GM19463 (cell line): ENCODE measurements around the gene LLCFC1.

Experiments
- ATAC-seq: cut with Tn5 transposase; IDR thresholded peaks from one replicate; pipeline ENCODE4 v1.9.1; 2021; ENCODE audit warnings: mild to moderate bottlenecking, moderate library complexity; ENCODE audit not compliant: unreplicated experiment

Gene LLCFC1

GRCh38 chr7:142910031-142910433, 29.3 kb upstream of the LLCFC1 start:
- ATAC-seq: no peak

DNA sequence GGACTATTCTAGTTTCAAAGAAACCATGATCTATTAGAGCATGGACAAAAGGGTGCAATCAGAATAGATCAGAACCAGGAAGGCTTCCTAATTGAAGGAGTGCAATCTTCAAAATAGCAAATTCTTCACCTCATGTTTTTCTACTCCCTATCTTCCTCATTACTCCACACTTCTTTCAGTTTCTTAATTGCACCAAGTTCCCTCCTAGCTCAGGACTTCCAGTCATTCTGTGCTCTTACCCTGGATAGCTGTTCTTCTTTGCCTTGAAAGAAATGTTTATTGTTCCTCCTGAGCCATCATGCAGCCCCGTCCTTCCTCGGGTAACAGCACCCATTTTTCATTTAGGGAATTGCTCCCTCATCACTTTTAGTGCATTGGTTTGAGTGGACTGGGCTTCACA, 28.8 kb upstream of the LLCFC1 start:
- ATAC-seq: no peak

GRCh38 chr7:142913051-142913450, 26.2 kb upstream of the LLCFC1 start:
- ATAC-seq: no peak

DNA sequence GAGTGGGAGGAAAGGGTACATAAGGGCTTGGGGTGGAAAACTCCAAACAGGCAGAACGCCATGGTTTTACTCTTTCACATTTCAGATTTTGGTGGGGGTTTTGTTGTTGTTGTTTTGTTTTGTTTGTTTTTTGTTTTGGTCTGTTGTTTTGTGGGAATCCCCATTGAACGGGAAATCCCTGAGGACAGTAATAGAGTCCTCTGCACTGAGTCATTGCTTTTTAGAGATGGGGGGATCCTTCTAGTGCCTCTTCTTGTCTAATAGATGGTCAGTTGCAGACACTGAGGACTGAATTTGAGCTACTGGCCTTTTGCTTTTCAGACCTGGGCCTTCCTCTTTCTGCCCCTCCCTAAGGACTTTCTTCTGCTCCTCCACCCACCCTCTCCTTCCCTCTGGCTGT, 25.7 kb upstream of the LLCFC1 start:
- ATAC-seq: no peak

GRCh38 chr7:142914121-142914520, 25.2 kb upstream of the LLCFC1 start:
- ATAC-seq: no peak

DNA sequence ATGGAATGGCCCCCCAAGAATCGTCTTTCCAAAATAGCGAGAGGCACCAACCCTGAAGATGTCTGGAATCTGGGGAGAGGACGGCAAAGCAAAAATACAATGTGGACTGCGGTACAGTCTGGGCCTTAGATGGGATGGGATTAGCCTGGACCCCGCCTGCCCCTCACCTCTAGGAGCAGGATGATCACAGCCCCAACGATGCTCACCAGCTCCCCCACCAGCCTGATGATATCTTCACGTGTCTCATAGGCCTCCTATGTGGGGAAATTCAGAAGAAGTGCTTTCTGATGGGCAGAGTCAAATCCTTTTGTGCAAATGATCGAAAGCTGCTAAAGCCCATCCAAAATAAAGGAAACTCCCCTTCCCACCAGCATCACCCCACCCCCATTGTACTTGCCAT, 24.0 kb upstream of the LLCFC1 start:
- no peak for ATAC-seq

DNA sequence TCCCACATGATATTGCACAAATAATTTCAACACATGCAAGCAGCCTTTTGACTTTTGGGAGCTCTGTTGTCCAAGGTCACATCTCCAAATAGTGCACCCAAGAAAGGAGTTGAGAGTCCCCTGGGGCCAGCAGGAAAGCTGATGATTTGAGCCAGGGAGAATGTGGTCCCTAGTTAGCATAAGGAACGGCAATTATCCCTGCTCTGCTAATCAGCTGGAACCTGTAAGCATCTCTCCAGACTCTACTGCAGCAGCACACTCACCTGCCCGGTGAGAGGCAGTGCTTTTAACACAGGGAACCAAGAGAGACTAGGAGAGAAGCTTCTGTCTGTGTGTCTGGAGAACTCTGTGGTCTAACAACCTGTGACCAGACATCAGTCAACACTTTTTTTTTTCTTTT, 22.8 kb upstream of the LLCFC1 start:
- no peak for ATAC-seq

DNA sequence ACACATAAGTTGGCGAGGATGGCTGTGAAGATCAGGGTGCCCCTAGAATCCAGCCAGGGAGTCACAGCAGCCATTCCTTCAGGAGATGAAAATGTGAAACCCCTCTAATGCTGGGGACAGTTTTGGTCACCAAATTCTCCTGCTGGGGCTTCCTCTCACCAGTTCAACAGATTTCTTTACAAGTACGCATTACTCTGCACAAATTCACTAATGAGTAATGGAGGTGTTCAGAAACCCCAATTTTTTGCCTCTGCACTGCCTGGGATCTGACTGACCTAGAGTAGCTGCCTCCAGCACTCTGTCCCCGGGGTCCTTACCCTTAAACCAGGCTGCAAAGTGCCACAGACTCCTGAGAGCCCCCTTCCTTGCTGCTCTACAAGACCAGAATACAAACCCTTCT, 21.8 kb upstream of the LLCFC1 start:
- no peak for ATAC-seq

DNA sequence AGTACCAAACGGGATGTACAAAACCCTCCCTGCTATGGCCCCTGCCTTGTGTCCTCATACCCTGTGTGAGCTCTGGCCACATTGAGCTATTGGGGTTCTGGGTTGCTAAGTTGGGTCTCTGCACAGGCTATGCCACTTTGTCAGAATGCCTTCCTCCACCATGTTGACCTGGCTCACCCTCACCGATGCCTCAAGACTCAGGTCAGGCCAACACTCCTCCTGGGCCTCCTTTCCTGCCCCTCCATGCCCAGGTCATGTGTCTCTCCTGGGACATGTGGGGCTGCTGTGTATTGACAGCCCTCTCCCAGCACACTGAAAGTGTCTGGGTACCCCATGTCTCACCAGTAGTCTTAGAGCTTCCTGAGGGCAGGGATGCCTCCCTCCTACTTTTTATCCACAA, 20.4 kb upstream of the LLCFC1 start:
- ATAC-seq: no peak

DNA sequence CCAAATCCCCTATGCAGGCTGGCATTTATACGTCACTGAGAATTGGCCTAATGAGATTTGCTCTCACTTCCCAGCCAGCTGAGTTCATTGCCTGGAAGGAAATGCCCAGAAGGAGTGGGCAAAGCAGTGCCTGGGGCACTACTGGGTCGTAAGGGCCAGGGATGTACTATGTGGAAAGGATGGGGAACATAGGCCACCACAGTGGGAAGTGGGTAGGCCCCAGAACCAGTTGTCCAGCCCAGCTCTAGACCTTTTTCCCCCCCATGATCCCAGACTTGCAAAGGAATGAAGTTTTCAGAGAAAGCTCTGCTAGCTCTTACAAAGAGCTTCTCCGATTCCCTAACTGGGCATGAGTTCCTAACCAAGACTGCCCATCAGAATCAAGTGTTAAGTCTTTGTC, 19.6 kb upstream of the LLCFC1 start:
- no peak for ATAC-seq

DNA sequence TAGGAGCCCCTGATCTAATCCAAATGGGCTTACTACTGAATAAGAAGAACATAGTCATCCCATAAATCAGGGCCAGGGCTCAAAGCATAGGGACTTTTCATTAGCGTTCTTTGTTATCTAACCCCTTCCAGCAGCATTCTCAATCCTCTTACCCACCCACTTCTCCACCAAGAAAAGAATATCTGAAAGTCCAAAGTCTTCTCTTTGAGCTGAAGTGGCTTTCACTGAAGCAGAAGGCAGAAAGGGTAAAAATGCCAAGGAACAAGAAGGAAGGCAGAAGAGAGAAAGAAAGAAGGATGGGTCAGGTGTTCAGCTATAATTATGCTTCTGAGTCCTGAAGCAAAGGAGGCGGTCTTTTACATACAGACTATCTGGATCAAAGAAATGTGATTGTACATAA, 15.9 kb upstream of the LLCFC1 start:
- ATAC-seq: no peak

GRCh38 chr7:142925413-142925812, 13.9 kb upstream of the LLCFC1 start:
- no peak for ATAC-seq

DNA sequence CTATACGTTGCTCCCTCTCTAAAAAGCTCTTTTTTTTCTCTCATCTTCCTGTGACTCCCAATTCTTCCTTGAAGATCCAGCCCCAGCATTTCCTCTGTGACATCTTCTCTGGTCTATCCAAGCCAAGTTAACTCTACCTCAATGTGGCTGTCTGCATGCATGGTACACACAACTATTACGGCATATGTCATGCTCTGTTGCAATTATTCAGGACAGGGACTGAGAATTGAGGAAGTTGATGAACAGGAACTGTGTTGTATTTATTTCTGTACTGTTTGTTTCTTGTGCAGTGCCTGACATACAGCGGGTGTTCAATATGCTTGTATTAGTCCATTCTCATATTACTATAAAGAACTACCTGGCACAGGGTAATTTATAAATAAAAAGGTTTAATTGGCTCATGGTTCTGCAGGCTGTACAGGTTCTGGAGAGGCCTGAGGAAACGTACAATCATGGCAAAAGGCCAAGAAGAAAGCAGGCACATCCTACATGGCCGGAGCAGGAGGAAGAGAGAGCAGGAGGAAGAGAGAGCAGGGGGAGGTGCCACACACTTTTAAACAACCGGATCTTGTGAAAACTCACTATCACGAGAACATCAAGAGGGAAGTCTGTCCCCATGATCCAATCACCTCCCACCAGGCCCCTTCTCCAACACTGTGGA, 12.1 kb upstream of the LLCFC1 start:
- no peak for ATAC-seq

DNA sequence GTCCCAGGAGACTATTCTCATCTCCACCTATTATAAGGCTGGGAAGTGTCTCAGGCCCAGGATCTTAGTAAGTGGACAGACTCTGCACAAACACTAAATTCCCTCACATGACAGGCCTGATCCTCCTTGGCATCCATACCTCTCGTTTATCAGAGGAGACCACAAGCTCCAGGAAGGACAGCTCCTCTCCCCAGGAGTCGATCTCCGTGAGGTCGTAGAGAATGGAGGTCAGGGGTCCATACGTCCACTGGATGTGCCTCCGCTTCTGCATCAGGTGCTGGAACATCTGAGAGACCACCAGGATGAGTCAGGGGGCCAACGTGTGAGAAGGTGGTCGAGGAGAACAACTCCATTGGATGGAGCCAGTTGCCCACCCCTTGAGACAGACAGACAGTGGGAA, 11.3 kb upstream of the LLCFC1 start:
- no peak for ATAC-seq

GRCh38 chr7:142930126-142930730, 9.1 kb upstream of the LLCFC1 start:
- no peak for ATAC-seq

- no peak for ATAC-seq
Measured at GRCh38 chr7:142932386-142933091, 6.7 kb upstream of the LLCFC1 start.

DNA sequence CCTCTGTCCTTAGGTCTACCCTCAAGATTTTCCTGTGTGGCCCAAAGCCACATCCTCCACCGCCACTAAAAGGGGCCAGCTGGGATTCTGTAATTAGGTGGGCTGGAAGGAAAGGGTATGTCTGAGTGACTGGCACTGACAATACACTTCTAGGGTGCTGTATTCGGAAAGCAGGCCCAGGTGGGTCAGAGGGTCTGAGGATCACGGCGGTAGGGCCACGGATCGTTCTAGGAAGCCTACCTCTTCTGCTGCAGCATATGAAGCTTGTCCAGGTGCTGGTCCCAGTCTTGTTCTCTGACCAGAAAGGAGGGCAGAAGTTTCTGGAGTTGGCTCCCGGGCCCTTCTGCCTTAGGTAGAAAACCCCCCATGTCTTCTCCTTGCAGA, 6.2 kb upstream of the LLCFC1 start:
- no peak for ATAC-seq

- no peak for ATAC-seq
Measured at GRCh38 chr7:142933624-142934023, 5.7 kb upstream of the LLCFC1 start, which contains the start of gene TRPV5. Gene TRPV5 (minus strand): TSS chr7:142933746. CDS start chr7:142933459, 287 bp downstream.

- no peak for ATAC-seq
Measured at GRCh38 chr7:142934056-142934455, 5.2 kb upstream of the LLCFC1 start.

DNA sequence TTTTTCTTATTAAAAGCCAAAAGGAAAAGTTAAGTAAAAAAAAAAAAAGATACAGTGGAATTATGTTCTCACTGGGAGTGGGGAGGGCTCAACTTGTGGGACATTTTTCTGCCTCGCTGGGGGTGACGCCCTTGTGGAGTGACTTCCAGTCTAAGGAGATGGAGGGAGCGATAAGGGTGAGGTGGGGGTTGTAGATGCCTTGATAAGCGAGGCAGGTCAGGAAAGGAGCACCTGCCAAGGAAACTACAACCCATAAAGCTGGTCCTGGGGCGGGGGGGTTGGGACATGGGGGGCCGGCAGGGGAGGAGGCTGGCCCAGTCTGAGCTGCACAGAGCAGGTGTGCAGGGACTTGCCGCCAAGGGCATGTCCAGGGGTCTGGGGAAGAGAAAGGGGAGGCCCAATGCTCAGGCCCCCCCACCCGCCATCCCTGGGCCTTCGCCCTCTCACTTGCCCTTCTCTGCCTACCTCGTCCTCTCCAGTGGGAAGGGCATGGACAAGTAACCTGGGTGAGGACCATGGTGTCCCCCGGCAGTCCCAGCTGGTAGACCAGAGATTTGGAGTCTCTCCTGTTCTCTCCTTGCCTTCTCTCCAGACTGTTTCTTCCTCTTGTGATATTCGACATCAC, 3.2 kb upstream of the LLCFC1 start:
- no peak for ATAC-seq

GRCh38 chr7:142938611-142939010, 673 bp upstream of the LLCFC1 start:
- ATAC-seq: no peak

DNA sequence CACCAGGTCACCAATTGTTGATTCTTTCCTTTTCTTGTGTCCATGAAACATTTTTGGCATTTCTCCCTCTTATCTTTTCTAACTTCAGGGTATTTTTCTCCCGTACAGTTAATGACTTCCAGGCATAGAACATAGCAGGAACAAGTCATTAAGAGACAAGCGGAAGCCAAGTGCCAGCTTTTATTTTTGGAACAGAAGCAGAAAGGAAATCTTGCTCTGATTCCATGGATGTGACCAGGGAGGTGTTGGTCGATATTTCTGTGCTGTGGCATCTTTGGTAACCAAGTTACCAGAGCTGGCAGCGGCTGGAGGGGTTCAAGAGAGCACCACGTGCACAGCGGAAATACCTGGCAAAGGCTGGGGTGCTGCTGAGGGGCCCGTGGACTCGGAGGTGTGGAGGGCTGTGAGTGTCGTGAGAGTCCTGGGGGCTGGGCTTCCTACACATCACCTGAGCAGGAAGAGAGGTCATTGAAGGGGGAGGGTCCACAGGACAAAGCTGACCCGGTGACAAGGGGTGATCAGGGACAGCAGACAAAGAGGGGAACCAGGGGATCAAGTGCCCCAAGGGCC, 1.8 kb downstream of the LLCFC1 start:
- no peak for ATAC-seq
